Measurements from ENCODE around the gene SPEF2. TPM values are rescaled to one million over a fixed set of nuclear protein-coding genes. Genes with fewer than 3 reads are reported as not detected.

SPEF2 gene
- total RNA-seq, 2 experiments from 2014 or later: 0.03 TPM; not detected in 1

GRCh38 chr5:35623991-35624390, 6.3 kb downstream of the SPEF2 start:
- BruUV-seq (replicated peaks): no TSS peak
- ChIA-PET POLR2A (no interaction called here), CTCF (ENCODE audit: unreplicated experiment) (no interaction called here)
- intact Hi-C loops (cut with micrococcal nuclease; ENCODE audit: unreplicated experiment): no loop called here
- Histone ChIP-seq H3K4me1 (ENCODE audit: insufficient read depth, low read length, poor library complexity, severe bottlenecking) (no peaks in the 10 kb centered on the region), H3K36me3 (ENCODE audit: insufficient read depth, low read length) (no peaks in the 10 kb centered on the region), H3K4me3 (ENCODE audit: low read depth, low read length, poor library complexity, severe bottlenecking) (no peak overlapping the region), H3K27ac (ENCODE audit: low read depth, low read length, poor library complexity, severe bottlenecking) (no peak overlapping the region), H2AFZ (ENCODE audit: low read length) (no peak overlapping the region), H3K79me2 (ENCODE audit: insufficient read depth, low read depth, low read length) (no peaks in the 10 kb centered on the region), H4K20me1 (ENCODE audit: insufficient read depth, low read length) (no peaks in the 10 kb centered on the region), H3K4me2 (ENCODE audit: low read length) (no peak overlapping the region), H3K9me2 (ENCODE audit: insufficient read depth, low read length) (no peaks in the 10 kb centered on the region), H3K9me3 (ENCODE audit: low read length) (no peaks in the 10 kb centered on the region)
- TF ChIP-seq EZH2phosphoT487 (IDR thresholded peaks at IDR 0.05; ENCODE audit: borderline replicate concordance, low read depth, low read length) (no peak), CTCF (conservative IDR thresholded peaks at IDR 0.05; ENCODE audit: low read length) (no peak)
- DNase-seq (ENCODE audit: low spot score): no peak

- no TSS peak for BruUV-seq (replicated peaks)
- CTCF ChIA-PET (ENCODE audit: unreplicated experiment): no interaction called here
- H4K20me1 ChIP-seq (ENCODE audit: insufficient read depth, low read length): no peaks in the 10 kb centered on the region
- H3K4me1 ChIP-seq (ENCODE audit: insufficient read depth, low read length, poor library complexity, severe bottlenecking): no peaks in the 10 kb centered on the region
- intact Hi-C loops (cut with micrococcal nuclease; ENCODE audit: unreplicated experiment): no loop called here
- H3K27ac ChIP-seq (ENCODE audit: low read depth, low read length, poor library complexity, severe bottlenecking): no peak overlapping the region
- no peaks in the 10 kb centered on the region for H3K9me3 ChIP-seq (ENCODE audit: low read length)
- no peak overlapping the region for H3K4me3 ChIP-seq (ENCODE audit: low read depth, low read length, poor library complexity, severe bottlenecking)
- H3K36me3 ChIP-seq (ENCODE audit: insufficient read depth, low read length): no peaks in the 10 kb centered on the region
- H3K79me2 ChIP-seq (ENCODE audit: insufficient read depth, low read depth, low read length): no peaks in the 10 kb centered on the region
- no peak overlapping the region for H2AFZ ChIP-seq (ENCODE audit: low read length)
- H3K9me2 ChIP-seq (ENCODE audit: insufficient read depth, low read length): no peaks in the 10 kb centered on the region
- no peak for TF ChIP-seq CTCF (conservative IDR thresholded peaks at IDR 0.05; ENCODE audit: low read length)
- no peak for TF ChIP-seq EZH2phosphoT487 (IDR thresholded peaks at IDR 0.05; ENCODE audit: borderline replicate concordance, low read depth, low read length)
- no peak for DNase-seq (ENCODE audit: low spot score)
- no peak overlapping the region for H3K4me2 ChIP-seq (ENCODE audit: low read length)
- POLR2A ChIA-PET: interaction anchor here (1.6 kb wide), 1 partner anchor 11 kb away, joined by 8 read pairs; no protein-coding TSS in a partner anchor
These were observed 8.4 kb downstream of the SPEF2 start for GRCh38 chr5:35626108-35626507.

- H3K9me2 ChIP-seq (ENCODE audit: insufficient read depth, low read length): no peaks in the 10 kb centered on the region
- H3K9me3 ChIP-seq (ENCODE audit: low read length): no peaks in the 10 kb centered on the region
- no peak overlapping the region for H3K4me3 ChIP-seq (ENCODE audit: low read depth, low read length, poor library complexity, severe bottlenecking)
- no peak overlapping the region for H3K4me2 ChIP-seq (ENCODE audit: low read length)
- ChIA-PET POLR2A (interaction anchor here (0.8 to 1.6 kb wide), 2 partner anchors 11 to 687 kb away, joined by 3 to 8 read pairs; no protein-coding TSS in a partner anchor), CTCF (ENCODE audit: unreplicated experiment) (no interaction called here)
- intact Hi-C loops (cut with micrococcal nuclease; ENCODE audit: unreplicated experiment): no loop called here
- H2AFZ ChIP-seq (ENCODE audit: low read length): no peak overlapping the region
- H3K27ac ChIP-seq (ENCODE audit: low read depth, low read length, poor library complexity, severe bottlenecking): no peak overlapping the region
- BruUV-seq (replicated peaks): no TSS peak
- no peak for DNase-seq (ENCODE audit: low spot score)
- H4K20me1 ChIP-seq (ENCODE audit: insufficient read depth, low read length): no peaks in the 10 kb centered on the region
- H3K4me1 ChIP-seq (ENCODE audit: insufficient read depth, low read length, poor library complexity, severe bottlenecking): no peaks in the 10 kb centered on the region
- H3K36me3 ChIP-seq (ENCODE audit: insufficient read depth, low read length): no peaks in the 10 kb centered on the region
- no peak for TF ChIP-seq CTCF (conservative IDR thresholded peaks at IDR 0.05; ENCODE audit: low read length)
- TF ChIP-seq EZH2phosphoT487 (IDR thresholded peaks at IDR 0.05; ENCODE audit: borderline replicate concordance, low read depth, low read length): no peak
- H3K79me2 ChIP-seq (ENCODE audit: insufficient read depth, low read depth, low read length): no peaks in the 10 kb centered on the region
These were observed 8.9 kb downstream of the SPEF2 start for GRCh38 chr5:35626553-35626952.
